HCT116 (cell line): ENCODE measurements around the gene FOS. TPM values are rescaled to one million over a fixed set of nuclear protein-coding genes. Genes with fewer than 3 reads are reported as not detected.

Experiments used
- ATAC-seq: fragments of 200-7000 bp; cut with Tn5 transposase; 2 replicates; pipeline ENCODE4 v1.9.1; 2020; ENCODE audit warnings: mild to moderate bottlenecking, moderate library complexity
- BruUV-seq: library from RNA; stranded (reverse); fragments of 400-500 nt; replicated peaks from 2 replicates; lab custom pipeline; 2021; lab: Mats Ljungman, UMichigan
- CTCF ChIA-PET: fragments of 300-600 bp; sonication (Branson Sonifier 250); formaldehyde crosslinking; loops from one replicate; lab custom pipeline; 2021; ENCODE audit warnings: antibody characterized with exemption; lab: Charles Lee
- POLR2A ChIA-PET: fragments of 300-600, 350-600 bp; sonication (Branson Sonifier 250); formaldehyde crosslinking; loops from one replicate; lab custom pipeline; 2021; ENCODE audit warnings: antibody characterized with exemption; lab: Charles Lee
- RAD21 ChIA-PET, 2 experiments: fragments of 300-600 bp; sonication (Branson Sonifier 250); formaldehyde crosslinking; loops; one replicate each; lab custom pipeline; 2023; ENCODE audit warnings: low total read pairs in 2 of 2; ENCODE audit not compliant: uncharacterized antibody in 2 of 2, unreplicated experiment in 2 of 2, low non-redundant PET in 1 of 2; lab: Charles Lee
- DNase-seq: peaks from one replicate; pipeline ENCODE4 v3.0.0-alpha.2; 2010; ENCODE audit warnings: low read depth, low spot score
- H2AFZ ChIP-seq: fragments of 200-600 bp; shearing (Covaris generic), sonication (generic); 2 replicates; pipeline ENCODE4 v1.6.1; 2017; ENCODE audit warnings: low read depth, mixed run types, mixed read lengths, antibody characterized with exemption, low read length; ENCODE audit not compliant: poor library complexity, severe bottlenecking
- H3K27ac ChIP-seq: 2 replicates; pipeline ENCODE4 v1.5.1; 2012; ENCODE audit warnings: low read depth, low read length
- H3K27me3 ChIP-seq: fragments of 200-600 bp; sonication (generic); 2 replicates; pipeline ENCODE4 v1.6.1; 2016; ENCODE audit warnings: mixed run types, low read length, mixed read lengths; ENCODE audit not compliant: insufficient read depth
- H3K36me3 ChIP-seq, 2 experiments: fragments of 200-500 bp in 1 of 2; fragments of 200-600 bp in 1 of 2; sonication (Bioruptor generic) in 1 of 2; sonication (generic) in 1 of 2; 2 replicates each; pipeline versions ENCODE4 v1.5.1 to v1.6.1; 2014 to 2016; ENCODE audit warnings: low read length in 2 of 2, inconsistent platforms in 1 of 2, mixed read lengths in 1 of 2, mixed run types in 1 of 2; ENCODE audit not compliant: insufficient read depth in 2 of 2, control insufficient read depth in 1 of 2
- H3K4me1 ChIP-seq, 2 experiments: fragments of 200-600 bp in 1 of 2; sonication (generic) in 1 of 2; 2 replicates each; pipeline versions ENCODE4 v1.5.1 to v1.6.1; 2012 to 2017; ENCODE audit warnings: low read length in 2 of 2, inconsistent platforms in 1 of 2, mild to moderate bottlenecking in 1 of 2, mixed read lengths in 1 of 2, mixed run types in 1 of 2, moderate library complexity in 1 of 2; ENCODE audit not compliant: insufficient read depth in 2 of 2, control insufficient read depth in 1 of 2
- H3K4me2 ChIP-seq: fragments of 200-600 bp; sonication (generic); 2 replicates; pipeline ENCODE4 v1.6.1; 2017; ENCODE audit warnings: mixed run types, low read length, mixed read lengths
- H3K4me3 ChIP-seq, 2 experiments: fragments of 200-600 bp in 1 of 2; sonication (generic) in 1 of 2; replicated peaks in 1 of 2; 2 replicates each; pipeline ENCODE4 v1.5.1; 2011 to 2016; ENCODE audit warnings: low read length in 2 of 2, control low read depth in 1 of 2, low read depth in 1 of 2, mild to moderate bottlenecking in 1 of 2, mixed read lengths in 1 of 2, mixed run types in 1 of 2
- H3K79me2 ChIP-seq: fragments of 200-600 bp; sonication (generic); 2 replicates; pipeline ENCODE4 v1.6.1; 2017; ENCODE audit warnings: mild to moderate bottlenecking, mixed run types, low read length, moderate library complexity, mixed read lengths; ENCODE audit not compliant: insufficient read depth
- H3K9ac ChIP-seq: fragments of 200-600 bp; sonication (generic); 2 replicates; pipeline ENCODE4 v1.6.1; 2016; ENCODE audit warnings: low read length, mixed read lengths
- H3K9me2 ChIP-seq: fragments of 200-600 bp; sonication (generic), shearing (Covaris generic); 2 replicates; pipeline ENCODE4 v1.6.1; 2017; ENCODE audit warnings: mixed run types, mild to moderate bottlenecking, moderate library complexity; ENCODE audit not compliant: insufficient read depth
- H3K9me3 ChIP-seq, 2 experiments: fragments of 200-500 bp in 1 of 2; fragments of 200-600 bp in 1 of 2; sonication (Bioruptor generic) in 1 of 2; sonication (generic) in 1 of 2; 2 replicates each; pipeline ENCODE4 v1.6.1; 2014 to 2017; ENCODE audit warnings: low read length in 2 of 2, mixed read lengths in 2 of 2, inconsistent platforms in 1 of 2, low read depth in 1 of 2, mild to moderate bottlenecking in 1 of 2, mixed run types in 1 of 2, moderate library complexity in 1 of 2; ENCODE audit not compliant: control insufficient read depth in 1 of 2, insufficient read depth in 1 of 2
- H4K20me1 ChIP-seq: fragments of 200-600 bp; sonication (generic), shearing (Covaris generic); 2 replicates; pipeline ENCODE4 v1.6.1; 2017; ENCODE audit warnings: mixed run types, mild to moderate bottlenecking, moderate library complexity; ENCODE audit not compliant: insufficient read depth
- CBX3 ChIP-seq: IDR thresholded peaks from 2 replicates; pipeline ENCODE4 v1.6.1; 2012; ENCODE audit warnings: low read depth
- CEBPB ChIP-seq: IDR thresholded peaks from 2 replicates; pipeline ENCODE4 v1.6.1; 2012; ENCODE audit warnings: low read depth
- EGR1 ChIP-seq: IDR thresholded peaks from 2 replicates; pipeline ENCODE4 v1.6.1; 2012; ENCODE audit warnings: low read depth
- ELF1 ChIP-seq: IDR thresholded peaks from 2 replicates; pipeline ENCODE4 v1.6.1; 2012; ENCODE audit warnings: low read depth, borderline replicate concordance
- EZH2 ChIP-seq: fragments of 200-600 bp; sonication (generic); IDR thresholded peaks from 2 replicates; pipeline ENCODE4 v1.6.1; 2017; ENCODE audit warnings: antibody characterized with exemption, mixed run types
- EZH2phosphoT487 ChIP-seq: fragments of 200-600 bp; IDR thresholded peaks from 2 replicates; pipeline ENCODE4 v1.6.1; 2018; ENCODE audit warnings: antibody characterized with exemption, borderline replicate concordance
- FOSL1 ChIP-seq: IDR thresholded peaks from 2 replicates; pipeline ENCODE4 v1.6.1; 2012; ENCODE audit warnings: low read depth
- JUND ChIP-seq: IDR thresholded peaks from 2 replicates; pipeline ENCODE4 v1.6.1; 2012
- MAX ChIP-seq: IDR thresholded peaks from 2 replicates; pipeline ENCODE4 v1.6.1; 2012
- POLR2AphosphoS5 ChIP-seq: IDR thresholded peaks from 2 replicates; pipeline ENCODE4 v1.6.1; 2011; ENCODE audit warnings: mild to moderate bottlenecking, low read depth, low read length, moderate library complexity
- SIN3A ChIP-seq: IDR thresholded peaks from 2 replicates; pipeline ENCODE4 v1.6.1; 2012; ENCODE audit warnings: low read depth
- SP1 ChIP-seq: IDR thresholded peaks from 2 replicates; pipeline ENCODE4 v1.6.1; 2012; ENCODE audit warnings: low read depth
- SRF ChIP-seq: IDR thresholded peaks from 2 replicates; pipeline ENCODE4 v1.6.1; 2012; ENCODE audit warnings: low read depth
- TCF7L2 ChIP-seq: IDR thresholded peaks from 2 replicates; pipeline ENCODE4 v1.7.0; 2011; ENCODE audit warnings: borderline replicate concordance, inconsistent platforms; ENCODE audit not compliant: insufficient read depth, insufficient read length; ENCODE audit errors: extremely low read depth
- ZFX ChIP-seq: fragments of 450-650 bp; IDR thresholded peaks from 2 replicates; pipeline ENCODE4 v1.6.1; 2017
- ZNF274 ChIP-seq: fragments of 200-500 bp; sonication (Bioruptor generic); IDR thresholded peaks from 2 replicates; pipeline ENCODE4 v1.6.1; 2014; ENCODE audit warnings: mild to moderate bottlenecking, low read depth, low read length, inconsistent platforms
- intact Hi-C: fragments of 100-400 bp; cut with micrococcal nuclease; formaldehyde crosslinking; loops from 2 replicates; pipeline ENCODE4 v1.10.0; 2022
- total RNA-seq: library from RNA; stranded (reverse); gene quantifications from one replicate; pipeline ENCODE4 v1.2.1, GENCODE V29; 2021; ENCODE audit not compliant: unreplicated experiment
- TF ChIP-seq, protein P1 (sequence below): IDR thresholded peaks from 2 replicates; pipeline ENCODE4 v1.6.1; 2012; ENCODE audit warnings: low read depth
- TF ChIP-seq, protein P2 (sequence below): IDR thresholded peaks from 2 replicates; pipeline ENCODE4 v1.6.1; 2011; ENCODE audit warnings: mild to moderate bottlenecking, low read length, moderate library complexity; ENCODE audit not compliant: insufficient replicate concordance; ENCODE audit errors: extremely low read depth
- TF ChIP-seq, protein P3 (sequence below): IDR thresholded peaks from 2 replicates; pipeline ENCODE4 v1.6.1; 2012

Gene FOS
- total RNA-seq, 1 experiment from 2014 or later = 50.4 TPM

- no peaks in the 10 kb centered on the region for H3K9me2 ChIP-seq
- no peak for ATAC-seq
- DNase-seq = no peak
- POLR2A ChIA-PET = no interaction called here
- H3K79me2 ChIP-seq = no peaks in the 10 kb centered on the region
- no peak overlapping the region for H3K27ac ChIP-seq
- H3K4me1 ChIP-seq = peaks cover 0 to 2% of the 10 kb centered on the region in 2 experiments; a peak in 1 of 4 replicates
- CTCF ChIA-PET = no interaction called here
- intact Hi-C loops = no loop called here
- no peaks in the 10 kb centered on the region for H3K36me3 ChIP-seq
- no peak overlapping the region for H3K4me3 ChIP-seq
- TF ChIP-seq SIN3A = no peak
- TF ChIP-seq CEBPB = no peak
- TF ChIP-seq, protein P1, sequence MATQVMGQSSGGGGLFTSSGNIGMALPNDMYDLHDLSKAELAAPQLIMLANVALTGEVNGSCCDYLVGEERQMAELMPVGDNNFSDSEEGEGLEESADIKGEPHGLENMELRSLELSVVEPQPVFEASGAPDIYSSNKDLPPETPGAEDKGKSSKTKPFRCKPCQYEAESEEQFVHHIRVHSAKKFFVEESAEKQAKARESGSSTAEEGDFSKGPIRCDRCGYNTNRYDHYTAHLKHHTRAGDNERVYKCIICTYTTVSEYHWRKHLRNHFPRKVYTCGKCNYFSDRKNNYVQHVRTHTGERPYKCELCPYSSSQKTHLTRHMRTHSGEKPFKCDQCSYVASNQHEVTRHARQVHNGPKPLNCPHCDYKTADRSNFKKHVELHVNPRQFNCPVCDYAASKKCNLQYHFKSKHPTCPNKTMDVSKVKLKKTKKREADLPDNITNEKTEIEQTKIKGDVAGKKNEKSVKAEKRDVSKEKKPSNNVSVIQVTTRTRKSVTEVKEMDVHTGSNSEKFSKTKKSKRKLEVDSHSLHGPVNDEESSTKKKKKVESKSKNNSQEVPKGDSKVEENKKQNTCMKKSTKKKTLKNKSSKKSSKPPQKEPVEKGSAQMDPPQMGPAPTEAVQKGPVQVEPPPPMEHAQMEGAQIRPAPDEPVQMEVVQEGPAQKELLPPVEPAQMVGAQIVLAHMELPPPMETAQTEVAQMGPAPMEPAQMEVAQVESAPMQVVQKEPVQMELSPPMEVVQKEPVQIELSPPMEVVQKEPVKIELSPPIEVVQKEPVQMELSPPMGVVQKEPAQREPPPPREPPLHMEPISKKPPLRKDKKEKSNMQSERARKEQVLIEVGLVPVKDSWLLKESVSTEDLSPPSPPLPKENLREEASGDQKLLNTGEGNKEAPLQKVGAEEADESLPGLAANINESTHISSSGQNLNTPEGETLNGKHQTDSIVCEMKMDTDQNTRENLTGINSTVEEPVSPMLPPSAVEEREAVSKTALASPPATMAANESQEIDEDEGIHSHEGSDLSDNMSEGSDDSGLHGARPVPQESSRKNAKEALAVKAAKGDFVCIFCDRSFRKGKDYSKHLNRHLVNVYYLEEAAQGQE = no peak
- TF ChIP-seq CBX3 = no peak
- TF ChIP-seq, protein P2, sequence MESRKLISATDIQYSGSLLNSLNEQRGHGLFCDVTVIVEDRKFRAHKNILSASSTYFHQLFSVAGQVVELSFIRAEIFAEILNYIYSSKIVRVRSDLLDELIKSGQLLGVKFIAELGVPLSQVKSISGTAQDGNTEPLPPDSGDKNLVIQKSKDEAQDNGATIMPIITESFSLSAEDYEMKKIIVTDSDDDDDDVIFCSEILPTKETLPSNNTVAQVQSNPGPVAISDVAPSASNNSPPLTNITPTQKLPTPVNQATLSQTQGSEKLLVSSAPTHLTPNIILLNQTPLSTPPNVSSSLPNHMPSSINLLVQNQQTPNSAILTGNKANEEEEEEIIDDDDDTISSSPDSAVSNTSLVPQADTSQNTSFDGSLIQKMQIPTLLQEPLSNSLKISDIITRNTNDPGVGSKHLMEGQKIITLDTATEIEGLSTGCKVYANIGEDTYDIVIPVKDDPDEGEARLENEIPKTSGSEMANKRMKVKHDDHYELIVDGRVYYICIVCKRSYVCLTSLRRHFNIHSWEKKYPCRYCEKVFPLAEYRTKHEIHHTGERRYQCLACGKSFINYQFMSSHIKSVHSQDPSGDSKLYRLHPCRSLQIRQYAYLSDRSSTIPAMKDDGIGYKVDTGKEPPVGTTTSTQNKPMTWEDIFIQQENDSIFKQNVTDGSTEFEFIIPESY = no peak
- TF ChIP-seq EZH2 = no peak
- no peak for TF ChIP-seq JUND
- no peak for TF ChIP-seq POLR2AphosphoS5
- no peak for TF ChIP-seq SRF
- no peak for TF ChIP-seq TCF7L2
- no peak for TF ChIP-seq ELF1
- TF ChIP-seq FOSL1 = no peak
- TF ChIP-seq MAX = no peak
- TF ChIP-seq EGR1 = no peak
- TF ChIP-seq, protein P3, sequence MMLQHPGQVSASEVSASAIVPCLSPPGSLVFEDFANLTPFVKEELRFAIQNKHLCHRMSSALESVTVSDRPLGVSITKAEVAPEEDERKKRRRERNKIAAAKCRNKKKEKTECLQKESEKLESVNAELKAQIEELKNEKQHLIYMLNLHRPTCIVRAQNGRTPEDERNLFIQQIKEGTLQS = no peak
- TF ChIP-seq SP1 = no peak
- TF ChIP-seq ZNF274 = no peak
- no peak for TF ChIP-seq EZH2phosphoT487
- no peak for TF ChIP-seq ZFX
- H3K9ac ChIP-seq = no peak overlapping the region
- BruUV-seq = no TSS peak
- H2AFZ ChIP-seq = no peak overlapping the region
- H4K20me1 ChIP-seq = no peaks in the 10 kb centered on the region
- H3K27me3 ChIP-seq = peaks cover 6% of the 10 kb centered on the region
- no peaks in the 10 kb centered on the region for H3K9me3 ChIP-seq
- RAD21 ChIA-PET = no interaction called here
- no peak overlapping the region for H3K4me2 ChIP-seq
Measured at GRCh38 chr14:75317148-75317547, 38.5 kb downstream of the FOS start.
